Endothelial cell of umbilical vein (primary cell): ENCODE measurements around the gene KIAA1958. TPM values are rescaled to one million over a fixed set of nuclear protein-coding genes. Genes with fewer than 3 reads are reported as not detected.

Source experiments
- BruUV-seq: library from RNA; stranded (reverse); fragments of 400-500 nt; replicated peaks from 2 replicates; lab custom pipeline; 2021; lab: Mats Ljungman, UMichigan
- CTCF ChIA-PET: fragments of 300-600, 350-600 bp; sonication (Branson Sonifier 250); formaldehyde crosslinking; loops from one replicate; lab custom pipeline; 2021; ENCODE audit warnings: antibody characterized with exemption, inconsistent platforms; lab: Charles Lee
- POLR2A ChIA-PET: fragments of 300-600, 350-600 bp; sonication (Branson Sonifier 250); formaldehyde crosslinking; loops from one replicate; lab custom pipeline; 2021; ENCODE audit warnings: antibody characterized with exemption, inconsistent platforms; lab: Charles Lee
- DNase-seq: peaks from one replicate; pipeline ENCODE4 v3.0.0-alpha.2; 2011; ENCODE audit warnings: low read depth, low spot score
- FAIRE-seq: peaks from 2 replicates; lab custom pipeline; 2011; peaks lifted over from hg19 to GRCh38; lab: Jason Lieb, UNC
- H2AFZ ChIP-seq: 2 replicates; pipeline ENCODE4 v1.6.0; 2012; ENCODE audit warnings: low read depth, low read length, control low read depth, inconsistent platforms
- H3K27ac ChIP-seq: 2 replicates; pipeline ENCODE4 v1.5.1; 2011; ENCODE audit warnings: low read depth, mild to moderate bottlenecking, control low read depth, low read length, moderate library complexity; ENCODE audit not compliant: insufficient read depth
- H3K27me3 ChIP-seq, 2 experiments: 2 replicates each; pipeline versions ENCODE4 v1.6.0 to v1.6.1; 2011; ENCODE audit warnings: low read length in 2 of 2, mixed read lengths in 1 of 2; ENCODE audit not compliant: control insufficient read depth in 2 of 2, insufficient read depth in 2 of 2
- H3K36me3 ChIP-seq, 2 experiments: 2 replicates in 1 of 2; 3 replicates in 1 of 2; pipeline ENCODE4 v1.5.1; 2011; ENCODE audit warnings: low read length in 2 of 2, mild to moderate bottlenecking in 1 of 2, moderate library complexity in 1 of 2; ENCODE audit not compliant: control insufficient read depth in 2 of 2, insufficient read depth in 2 of 2; ENCODE audit errors: extremely low read depth in 1 of 2
- H3K4me1 ChIP-seq: 3 replicates; pipeline ENCODE4 v1.5.1; 2011; ENCODE audit warnings: mild to moderate bottlenecking, low read length; ENCODE audit not compliant: control insufficient read depth, insufficient read depth; ENCODE audit errors: extremely low read depth
- H3K4me2 ChIP-seq: 2 replicates; pipeline ENCODE4 v1.6.1; 2011; ENCODE audit warnings: low read length, control low read depth, mixed read lengths; ENCODE audit not compliant: insufficient read depth
- H3K4me3 ChIP-seq, 3 experiments: fragments of 200-600 bp in 1 of 3; sonication (generic), shearing (Covaris generic) in 1 of 3; replicated peaks in 1 of 3; 2 replicates each; pipeline ENCODE4 v1.5.1; 2011 to 2016; ENCODE audit warnings: control low read depth in 3 of 3, low read length in 3 of 3, mild to moderate bottlenecking in 2 of 3, inconsistent platforms in 1 of 3, low read depth in 1 of 3, moderate library complexity in 1 of 3; ENCODE audit not compliant: insufficient read depth in 1 of 3
- H3K79me2 ChIP-seq: 2 replicates; pipeline ENCODE4 v1.6.0; 2012; ENCODE audit warnings: low read length, inconsistent platforms; ENCODE audit not compliant: control insufficient read depth, insufficient read depth
- H3K9ac ChIP-seq: replicated peaks from 2 replicates; pipeline ENCODE3; 2011; ENCODE audit warnings: low read length, control low read depth; ENCODE audit not compliant: insufficient read depth; ENCODE audit errors: extremely low read depth
- H3K9me1 ChIP-seq: replicated peaks from 3 replicates; pipeline ENCODE4 v1.6.0; 2011; ENCODE audit warnings: mild to moderate bottlenecking, low read length; ENCODE audit not compliant: control insufficient read depth, insufficient read depth; ENCODE audit errors: extremely low read depth
- H3K9me3 ChIP-seq: replicated peaks from 2 replicates; pipeline ENCODE4 v1.5.1; 2012; ENCODE audit warnings: low read length, inconsistent platforms; ENCODE audit not compliant: control insufficient read depth, insufficient read depth
- H4K20me1 ChIP-seq: replicated peaks from 2 replicates; pipeline ENCODE3; 2011; ENCODE audit warnings: mild to moderate bottlenecking, low read length; ENCODE audit not compliant: control insufficient read depth, insufficient read depth; ENCODE audit errors: extremely low read depth
- EZH2 ChIP-seq: IDR thresholded peaks from 2 replicates; pipeline ENCODE4 v1.6.1; 2012; ENCODE audit warnings: borderline replicate concordance, low read depth, mild to moderate bottlenecking, moderate library complexity, low read length, inconsistent platforms; ENCODE audit not compliant: severe bottlenecking
- FOS ChIP-seq: IDR thresholded peaks from 2 replicates; pipeline ENCODE4 v1.6.1; 2011; ENCODE audit warnings: mild to moderate bottlenecking, low read length, moderate library complexity, borderline replicate concordance; ENCODE audit not compliant: insufficient read depth
- GATA2 ChIP-seq: IDR thresholded peaks from 2 replicates; pipeline ENCODE4 v1.7.0; 2011; ENCODE audit warnings: low read depth, mild to moderate bottlenecking, moderate library complexity, mixed read lengths, low read length; ENCODE audit not compliant: insufficient read length, insufficient read depth
- JUN ChIP-seq: IDR thresholded peaks from 2 replicates; pipeline ENCODE4 v1.6.1; 2011; ENCODE audit warnings: borderline replicate concordance, low read depth; ENCODE audit not compliant: insufficient read length, insufficient read depth
- MYC ChIP-seq: IDR thresholded peaks from one replicate; pipeline ENCODE4 v1.6.1; 2011; ENCODE audit warnings: mild to moderate bottlenecking, low read depth, low read length
- POLR2A ChIP-seq: IDR thresholded peaks from 2 replicates; pipeline ENCODE4 v1.6.1; 2012; ENCODE audit warnings: low read depth, mild to moderate bottlenecking, control low read depth, low read length
- POLR2AphosphoS5 ChIP-seq: IDR thresholded peaks from 2 replicates; pipeline ENCODE4 v1.6.1; 2012; ENCODE audit warnings: low read depth, mild to moderate bottlenecking, control low read depth, low read length, moderate library complexity; ENCODE audit not compliant: insufficient read depth
- dilution Hi-C: fragments of 300-500 bp; cut with MboI; formaldehyde crosslinking; loops from one replicate; pipeline ENCODE4 v1.15.0; 2019; ENCODE audit warnings: low sequenced_read_pairs; ENCODE audit not compliant: extremely low pct_ligation_motif_present
- intact Hi-C: fragments of 100-400 bp; cut with micrococcal nuclease; formaldehyde crosslinking; loops from one replicate; pipeline ENCODE4 v1.10.0; 2022
- polyA plus RNA-seq, 4 experiments: library from polyadenylated mRNA; depleted of rRNA in 3 of 4; stranded (reverse) in 3 of 4; unstranded in 1 of 4; fragments of >200 nt; gene quantifications; 2 replicates each; pipeline versions ENCODE4 v1.2.1 to v1.2.3, GENCODE V29; 2011 to 2012; ENCODE audit warnings: missing spikeins in 1 of 4
- total RNA-seq: library from RNA; stranded (reverse); gene quantifications from 2 replicates; pipeline ENCODE4 v1.2.3, GENCODE V29; 2021
- TF ChIP-seq, protein P1 (sequence below), 2 donors: IDR thresholded peaks; 1 replicate in 1 of 2; 2 replicates in 1 of 2; pipeline ENCODE4 v1.5.1; 2011; ENCODE audit warnings: low read length in 2 of 2, mild to moderate bottlenecking in 2 of 2, moderate library complexity in 2 of 2, control low read depth in 1 of 2, inconsistent platforms in 1 of 2, low read depth in 1 of 2; ENCODE audit not compliant: insufficient read depth in 1 of 2; ENCODE audit errors: extremely low read depth in 1 of 2
- TF ChIP-seq, protein P2 (sequence below): IDR thresholded peaks from 2 replicates; pipeline ENCODE4 v1.6.1; 2011; ENCODE audit not compliant: insufficient read depth, insufficient read length

KIAA1958 gene
- total and polyA plus RNA-seq, 2 donors (not counting 3 experiments of a cell fraction or from before 2014, with no cell fraction given), result 1.7 to 5.0 TPM

DNA sequence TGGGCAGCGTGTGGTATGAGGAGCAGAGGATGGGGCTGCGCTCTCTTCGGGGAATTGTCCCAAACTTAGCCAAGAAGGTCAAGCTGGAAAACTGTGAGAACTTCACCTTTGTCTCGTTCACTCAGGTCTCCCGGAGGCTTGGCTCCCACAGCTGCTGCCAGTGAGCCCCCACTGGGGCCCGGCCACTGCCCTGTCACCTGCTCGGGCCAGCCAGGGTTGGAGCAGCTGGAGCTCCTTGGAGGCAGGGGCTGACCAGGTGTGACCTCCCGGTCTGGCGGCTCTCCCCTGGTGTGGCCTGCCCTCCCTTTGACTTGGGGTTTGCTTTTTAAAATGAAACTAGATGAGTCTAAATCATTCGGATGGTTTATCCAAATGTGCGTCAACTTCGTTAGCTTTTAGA is 173.3 kb downstream of the KIAA1958 start:
- intact Hi-C loops, result no loop called here
- ChIA-PET POLR2A (no interaction called here), CTCF (no interaction called here)
- H3K9me1 ChIP-seq, result no peaks in the 10 kb centered on the region
- FAIRE-seq (no peak), DNase-seq (no peak)
- H3K27ac ChIP-seq, result no peak overlapping the region
- H4K20me1 ChIP-seq, result no peaks in the 10 kb centered on the region
- H3K4me1 ChIP-seq, result no peaks in the 10 kb centered on the region
- H3K9ac ChIP-seq, result no peak overlapping the region
- H3K4me3 ChIP-seq, result no peak overlapping the region
- H3K9me3 ChIP-seq, result no peaks in the 10 kb centered on the region
- H3K27me3 ChIP-seq, result no peaks in the 10 kb centered on the region
- H3K79me2 ChIP-seq, result no peaks in the 10 kb centered on the region
- dilution Hi-C loops, result no loop called here
- H3K4me2 ChIP-seq, result no peak overlapping the region
- BruUV-seq, result no TSS peak
- no peak overlapping the region for H2AFZ ChIP-seq
- H3K36me3 ChIP-seq, result no peaks in the 10 kb centered on the region
- TF ChIP-seq, protein P1, sequence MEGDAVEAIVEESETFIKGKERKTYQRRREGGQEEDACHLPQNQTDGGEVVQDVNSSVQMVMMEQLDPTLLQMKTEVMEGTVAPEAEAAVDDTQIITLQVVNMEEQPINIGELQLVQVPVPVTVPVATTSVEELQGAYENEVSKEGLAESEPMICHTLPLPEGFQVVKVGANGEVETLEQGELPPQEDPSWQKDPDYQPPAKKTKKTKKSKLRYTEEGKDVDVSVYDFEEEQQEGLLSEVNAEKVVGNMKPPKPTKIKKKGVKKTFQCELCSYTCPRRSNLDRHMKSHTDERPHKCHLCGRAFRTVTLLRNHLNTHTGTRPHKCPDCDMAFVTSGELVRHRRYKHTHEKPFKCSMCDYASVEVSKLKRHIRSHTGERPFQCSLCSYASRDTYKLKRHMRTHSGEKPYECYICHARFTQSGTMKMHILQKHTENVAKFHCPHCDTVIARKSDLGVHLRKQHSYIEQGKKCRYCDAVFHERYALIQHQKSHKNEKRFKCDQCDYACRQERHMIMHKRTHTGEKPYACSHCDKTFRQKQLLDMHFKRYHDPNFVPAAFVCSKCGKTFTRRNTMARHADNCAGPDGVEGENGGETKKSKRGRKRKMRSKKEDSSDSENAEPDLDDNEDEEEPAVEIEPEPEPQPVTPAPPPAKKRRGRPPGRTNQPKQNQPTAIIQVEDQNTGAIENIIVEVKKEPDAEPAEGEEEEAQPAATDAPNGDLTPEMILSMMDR (IDR thresholded peaks at IDR 0.05; ENCODE audit: extremely low read depth in 1 of 2, insufficient read depth in 1 of 2, low read depth in 1 of 2, low read length in 2 of 2), result no peak
- no peak for TF ChIP-seq POLR2AphosphoS5
- TF ChIP-seq, protein P2, sequence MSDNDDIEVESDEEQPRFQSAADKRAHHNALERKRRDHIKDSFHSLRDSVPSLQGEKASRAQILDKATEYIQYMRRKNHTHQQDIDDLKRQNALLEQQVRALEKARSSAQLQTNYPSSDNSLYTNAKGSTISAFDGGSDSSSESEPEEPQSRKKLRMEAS, result no peak
- no peak for TF ChIP-seq GATA2
- TF ChIP-seq POLR2A, result no peak
- no peak for TF ChIP-seq EZH2
- no peak for TF ChIP-seq MYC
- no peak for TF ChIP-seq JUN
- no peak for TF ChIP-seq FOS
